Raji (cell line): ENCODE results near the gene DIPK1C.

Source experiments
- POLR2A ChIP-seq: IDR thresholded peaks from 2 replicates; pipeline ENCODE4 v1.6.1; 2011; ENCODE audit warnings: low read depth, low read length, control low read depth; ENCODE audit not compliant: insufficient read depth

DIPK1C gene

DNA sequence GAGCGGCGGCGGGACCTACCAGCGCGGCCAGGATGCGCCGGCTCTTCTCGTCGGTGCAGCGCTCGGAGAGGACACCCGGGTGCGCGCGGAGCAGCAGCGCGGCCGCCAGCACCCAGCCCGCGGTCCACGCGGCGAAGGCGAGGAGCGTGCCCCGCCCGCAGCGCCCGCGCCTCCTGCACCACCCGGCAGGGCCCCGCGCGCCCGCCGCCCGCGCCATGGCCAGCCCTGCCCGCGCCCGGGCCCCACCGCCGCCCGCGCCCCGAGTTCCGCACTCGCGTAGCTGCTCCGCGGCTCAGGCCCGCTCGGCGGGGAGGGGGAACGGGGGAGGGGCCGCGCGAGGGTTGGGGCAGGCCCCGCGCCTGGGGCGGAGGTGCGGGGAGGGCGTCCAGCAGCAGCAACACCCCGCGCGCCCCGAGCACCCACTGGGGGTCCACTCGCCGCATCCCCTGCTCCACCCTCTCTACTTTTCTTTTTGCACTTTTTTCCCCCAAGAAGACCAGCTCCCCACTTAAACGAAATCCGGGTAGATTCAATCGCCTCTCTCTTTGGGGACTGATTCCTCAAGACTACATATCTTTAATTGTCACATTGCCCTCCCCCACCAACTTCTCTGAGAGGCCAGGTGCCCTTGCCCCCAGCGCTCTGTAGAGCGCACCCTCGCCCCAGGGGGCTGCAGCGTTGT, at the start of gene DIPK1C:
DIPK1C (minus strand) TSS at position 266 of the 682 bp plus-strand sequence; CDS start at position 217, 49 bp downstream.
- no peak for TF ChIP-seq POLR2A

GRCh38 chr18:74506448-74507084, 49.5 kb upstream of the DIPK1C start:
- TF ChIP-seq POLR2A = no peak

GRCh38 chr18:74505776-74506175, 48.7 kb upstream of the DIPK1C start:
- TF ChIP-seq POLR2A = no peak

DNA sequence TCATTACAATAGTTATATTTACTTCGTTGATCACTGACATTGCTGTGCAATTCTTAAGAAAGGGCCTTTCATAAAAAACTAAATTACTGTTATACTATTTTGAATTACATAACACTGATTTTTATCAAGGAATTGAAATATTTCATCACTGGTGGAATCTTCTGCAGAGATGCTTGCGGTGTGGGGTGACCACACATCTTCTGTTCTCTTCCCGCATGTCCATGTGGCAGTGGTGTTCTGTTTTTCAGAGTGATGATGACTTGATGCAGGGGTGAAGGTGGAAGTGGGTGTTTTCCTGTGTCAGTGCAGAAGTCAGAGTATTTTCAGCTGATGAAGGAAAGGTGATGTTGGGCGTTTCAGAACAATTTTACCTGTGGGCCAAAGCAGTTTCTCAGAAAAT, 46.0 kb upstream of the DIPK1C start:
- no peak for TF ChIP-seq POLR2A

DNA sequence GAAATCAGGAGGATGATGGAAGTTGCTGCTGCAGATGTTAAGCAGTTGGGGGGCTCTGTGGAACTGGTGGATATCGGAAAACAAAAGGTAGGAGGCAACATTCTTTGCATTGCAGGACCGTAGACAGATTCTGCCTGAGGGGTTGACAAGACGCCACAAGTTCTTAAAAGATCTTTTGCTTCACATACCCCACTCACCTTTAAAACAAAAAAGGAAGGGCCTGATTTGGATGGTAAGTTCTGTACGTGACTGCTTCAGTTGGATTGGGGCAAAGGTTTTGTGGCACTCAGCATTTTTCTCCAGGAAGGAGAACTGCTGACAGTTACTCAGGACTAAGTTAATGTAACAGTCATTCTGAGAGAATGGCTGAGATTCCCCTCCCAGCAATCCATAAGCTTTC, 44.3 kb upstream of the DIPK1C start:
- TF ChIP-seq POLR2A = no peak

DNA sequence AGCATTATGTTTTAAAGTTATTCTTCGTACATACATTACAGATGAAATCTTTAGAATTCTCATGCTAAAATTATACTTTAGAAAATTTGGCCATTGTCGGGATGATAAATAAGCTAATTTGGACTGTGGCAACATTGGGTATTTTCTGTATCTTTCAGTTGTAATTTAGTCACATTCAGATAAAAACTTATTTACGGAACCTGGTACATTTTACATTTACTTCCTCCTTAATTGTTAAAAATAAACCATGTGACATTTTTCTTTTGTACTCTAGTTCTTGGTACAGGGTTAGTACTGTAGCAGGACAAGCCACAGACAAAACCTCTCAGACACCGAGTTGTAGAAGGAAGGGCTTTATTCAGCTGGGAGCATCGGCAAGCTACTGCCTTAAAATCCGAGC, 43.3 kb upstream of the DIPK1C start:
- no peak for TF ChIP-seq POLR2A

- TF ChIP-seq POLR2A = no peak; the same call in 1 of the 2 replicates
Observed at GRCh38 chr18:74499633-74500032, 42.5 kb upstream of the DIPK1C start.

GRCh38 chr18:74498712-74499627, 41.9 kb upstream of the DIPK1C start:
- TF ChIP-seq POLR2A = no peak; the same call in 1 of the 2 replicates

- TF ChIP-seq POLR2A = no peak
Observed at GRCh38 chr18:74497778-74498177, 40.7 kb upstream of the DIPK1C start.

DNA sequence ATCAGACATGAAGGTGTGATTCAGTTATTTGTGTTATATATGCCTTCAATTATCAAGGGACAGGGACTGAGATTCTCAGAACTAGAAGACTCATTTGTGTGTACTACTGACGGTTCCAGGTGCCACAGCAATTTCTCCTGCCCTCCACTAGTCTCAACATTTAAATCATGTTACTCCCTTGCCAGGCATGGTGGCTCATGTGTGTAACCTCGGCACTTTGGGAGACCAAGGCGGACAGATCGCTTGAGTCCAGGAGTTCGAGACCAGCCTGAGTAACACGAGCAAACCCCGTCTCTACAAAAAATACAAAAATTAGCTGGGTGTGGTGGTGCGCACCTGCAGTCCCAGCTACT, 40.2 kb upstream of the DIPK1C start:
- no peak for TF ChIP-seq POLR2A

DNA sequence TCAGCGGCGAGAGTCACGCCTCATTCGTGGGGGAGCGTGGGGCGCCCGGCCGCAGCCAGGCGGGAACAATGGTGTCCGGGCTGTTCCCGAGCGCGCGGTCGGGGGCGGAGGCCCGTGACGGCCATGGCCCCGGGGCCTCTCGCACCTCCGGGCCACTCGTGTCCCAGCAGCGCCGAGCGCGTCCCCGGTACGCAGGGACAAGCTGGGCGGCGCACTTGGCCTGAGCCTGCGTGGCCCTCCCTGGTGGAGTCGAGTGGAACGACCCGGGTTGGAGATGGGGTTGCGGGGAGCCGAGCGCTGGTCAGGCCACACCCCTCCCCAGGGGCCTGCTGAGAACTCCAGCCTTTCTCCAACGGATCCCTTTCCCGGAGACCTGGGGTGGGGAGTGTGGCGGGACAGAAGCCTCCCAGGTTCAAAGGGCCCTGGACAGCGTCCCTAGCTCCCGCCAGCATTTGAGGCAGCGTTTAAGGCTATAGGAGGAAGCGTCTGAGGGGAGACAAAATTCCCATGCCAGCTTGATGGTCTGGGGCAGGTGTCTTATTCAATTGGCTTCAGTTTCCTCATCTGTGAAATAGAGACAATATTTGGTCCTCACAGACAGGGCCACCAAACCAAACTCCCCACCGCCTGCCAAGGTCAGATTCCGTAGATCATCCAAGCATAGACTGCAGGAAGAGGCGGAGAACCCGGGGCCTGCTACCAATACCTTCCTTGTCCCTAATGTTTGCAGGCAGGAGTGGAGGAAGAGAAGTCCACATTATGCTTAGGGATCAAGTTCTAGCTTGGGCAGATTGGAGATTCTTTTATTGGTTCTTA, 39.6 kb upstream of the DIPK1C start:
- TF ChIP-seq POLR2A = no peak

DNA sequence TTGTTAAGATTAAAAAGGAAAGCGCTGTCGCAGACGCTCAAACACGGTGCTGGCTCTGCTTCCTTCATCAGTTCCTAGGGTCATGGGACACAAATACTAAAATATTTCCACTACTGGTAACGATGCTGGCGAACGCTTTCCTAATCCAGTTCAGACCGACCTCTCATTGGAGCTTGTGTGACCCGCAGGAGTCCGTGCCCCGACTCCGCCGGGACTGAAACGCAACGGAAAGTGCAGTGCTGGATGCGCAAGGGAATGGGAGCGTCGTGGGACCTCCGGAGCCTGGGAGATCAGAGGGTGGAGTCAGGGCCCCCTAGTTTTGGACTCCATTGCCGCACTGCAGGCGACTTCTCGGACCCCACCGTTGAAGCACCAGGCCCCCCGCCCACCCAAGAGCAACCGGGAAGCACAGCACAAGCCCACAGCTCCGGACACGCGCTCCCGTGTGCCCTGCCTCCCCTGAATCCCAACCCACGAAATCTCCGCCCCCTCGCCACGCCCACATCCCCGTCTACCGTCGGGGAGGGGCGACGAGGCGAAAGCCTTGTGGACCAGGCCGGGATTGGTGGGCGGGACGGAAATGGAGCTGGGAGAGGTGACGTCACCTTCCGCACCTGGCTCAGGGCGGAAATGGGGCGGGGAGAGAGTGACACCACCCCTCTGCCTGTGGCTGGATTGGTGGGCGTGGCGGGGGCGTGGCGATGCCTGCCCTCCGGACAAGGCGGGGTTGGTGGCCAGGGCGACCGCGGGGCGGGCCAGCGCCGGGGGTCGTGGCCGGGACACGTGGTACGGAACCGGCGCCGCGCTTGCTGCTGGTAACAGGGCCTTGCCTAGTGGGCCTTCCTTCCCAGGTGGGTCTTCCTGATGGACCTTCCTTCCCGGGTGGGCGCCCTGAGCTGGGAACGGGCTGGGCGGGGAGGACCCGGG, 38.7 kb upstream of the DIPK1C start, which contains the start of gene CNDP2:
CNDP2 (plus strand) TSS at position 783 of the 927 bp plus-strand sequence. CDS start 3,611 bp downstream, outside the sequence.
- peak; percentile 94 for TF ChIP-seq POLR2A

DNA sequence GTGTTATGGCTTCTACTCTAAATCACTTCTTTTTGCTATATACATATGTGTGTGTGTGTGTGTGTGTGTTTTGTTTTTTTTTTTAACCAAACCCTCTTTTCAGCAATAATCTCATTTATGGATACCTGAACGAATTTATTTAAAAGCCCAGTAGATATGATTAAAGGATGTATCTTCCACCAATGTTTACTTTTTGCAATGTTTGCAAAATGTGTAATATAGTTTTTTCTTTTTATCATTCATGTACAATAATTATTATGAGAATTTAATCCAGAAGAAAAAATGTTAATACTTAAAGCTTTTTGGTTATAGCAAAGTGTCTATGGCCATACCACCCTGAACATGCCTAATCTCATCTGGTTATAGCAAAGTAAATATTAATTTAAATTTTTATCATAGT, 37.4 kb upstream of the DIPK1C start:
- TF ChIP-seq POLR2A = no peak

- TF ChIP-seq POLR2A = no peak
Observed at GRCh38 chr18:74493689-74494088, 36.6 kb upstream of the DIPK1C start.
